Fibroblast of the aortic adventitia (primary cell): ENCODE data around the gene BRI3BP. TPM values are rescaled to one million over a fixed set of nuclear protein-coding genes. Genes with fewer than 3 reads are reported as not detected.

Source experiments
- DNase-seq: peaks from one replicate; pipeline ENCODE4 v3.0.0-alpha.2; 2010; ENCODE audit warnings: low read depth
- H3K4me3 ChIP-seq: 2 replicates; pipeline ENCODE4 v1.5.1; 2011; ENCODE audit warnings: low read depth, mild to moderate bottlenecking, control low read depth, low read length, moderate library complexity
- CTCF ChIP-seq: IDR thresholded peaks from 2 replicates; pipeline ENCODE4 v1.5.1; 2011; ENCODE audit warnings: mild to moderate bottlenecking, low read length, control low read depth, inconsistent platforms; ENCODE audit not compliant: insufficient read depth
- total RNA-seq: library from RNA; depleted of rRNA; stranded (reverse); fragments of >200 nt; gene quantifications from 2 replicates; pipeline ENCODE4 v1.2.3, GENCODE V29; 2012; ENCODE audit warnings: low replicate concordance

Gene BRI3BP
- total RNA-seq, 1 donor = 6.1 TPM

GRCh38 chr12:124949779-124950728 lies 43.4 kb upstream of the BRI3BP start:
- no peak overlapping the region for H3K4me3 ChIP-seq
- no peak for TF ChIP-seq CTCF
- no peak for DNase-seq

GRCh38 chr12:124952295-124952694 lies 41.1 kb upstream of the BRI3BP start:
- DNase-seq = no peak
- no peak overlapping the region for H3K4me3 ChIP-seq
- TF ChIP-seq CTCF = no peak

- no peak for DNase-seq
- TF ChIP-seq CTCF = no peak
Observed at GRCh38 chr12:124952801-124953200, 40.6 kb upstream of the BRI3BP start.

GRCh38 chr12:124953689-124954405 lies 39.6 kb upstream of the BRI3BP start:
- no peak for DNase-seq
- no peak overlapping the region for H3K4me3 ChIP-seq
- no peak for TF ChIP-seq CTCF

More at GRCh38 chr12:124952801-124953200, 40.6 kb upstream of the BRI3BP start:
- H3K4me3 ChIP-seq = no peak overlapping the region

- no peak for TF ChIP-seq CTCF
- no peak overlapping the region for H3K4me3 ChIP-seq
- no peak for DNase-seq
Observed at GRCh38 chr12:124954771-124955170, 38.7 kb upstream of the BRI3BP start.

GRCh38 chr12:124956571-124956970 lies 36.9 kb upstream of the BRI3BP start:
- TF ChIP-seq CTCF = no peak
- no peak for DNase-seq
- no peak overlapping the region for H3K4me3 ChIP-seq
